Measurements from ENCODE around the gene USF3.

USF3 gene

GRCh38 chr3:113697500-113698090, 1.2 kb upstream of the USF3 start:
- TF ChIP-seq CTCF (conservative IDR thresholded peaks at IDR 0.05; ENCODE audit: control insufficient read depth, insufficient read depth, low read depth, low read length), result no peak
- peak overlapping the region; percentile 96 for H3K4me3 ChIP-seq (ENCODE audit: control insufficient read depth, low read depth, low read length)
- no peak for DNase-seq (ENCODE audit: low read depth)

- peak; percentile 98 for DNase-seq (ENCODE audit: low read depth)
- peak overlapping the region; percentile 96 for H3K4me3 ChIP-seq (ENCODE audit: control insufficient read depth, low read depth, low read length)
- TF ChIP-seq CTCF (conservative IDR thresholded peaks at IDR 0.05; ENCODE audit: control insufficient read depth, insufficient read depth, low read depth, low read length), result no peak
Measured at GRCh38 chr3:113696658-113697499, 437 bp upstream of the USF3 start.

GRCh38 chr3:113695431-113695785, 1.0 kb downstream of the USF3 start:
- TF ChIP-seq CTCF (conservative IDR thresholded peaks at IDR 0.05; ENCODE audit: control insufficient read depth, insufficient read depth, low read depth, low read length), result no peak
- peak overlapping the region; percentile 75 for H3K4me3 ChIP-seq (ENCODE audit: control insufficient read depth, low read depth, low read length)
- DNase-seq (ENCODE audit: low read depth), result no peak

GRCh38 chr3:113690482-113690881, 6.0 kb downstream of the USF3 start:
- TF ChIP-seq CTCF (conservative IDR thresholded peaks at IDR 0.05; ENCODE audit: control insufficient read depth, insufficient read depth, low read depth, low read length), result no peak
- H3K4me3 ChIP-seq (ENCODE audit: control insufficient read depth, low read depth, low read length), result no peak overlapping the region
- DNase-seq (ENCODE audit: low read depth), result no peak

GRCh38 chr3:113685956-113686721, 10.3 kb downstream of the USF3 start:
- TF ChIP-seq CTCF (conservative IDR thresholded peaks at IDR 0.05; ENCODE audit: control insufficient read depth, insufficient read depth, low read depth, low read length), result no peak
- H3K4me3 ChIP-seq (ENCODE audit: control insufficient read depth, low read depth, low read length), result no peak overlapping the region
- peak; percentile 56 for DNase-seq (ENCODE audit: low read depth)

- no peak for TF ChIP-seq CTCF (conservative IDR thresholded peaks at IDR 0.05; ENCODE audit: control insufficient read depth, insufficient read depth, low read depth, low read length)
- no peak for DNase-seq (ENCODE audit: low read depth)
- H3K4me3 ChIP-seq (ENCODE audit: control insufficient read depth, low read depth, low read length), result no peak overlapping the region
Measured at GRCh38 chr3:113685124-113685523, 11.3 kb downstream of the USF3 start.
